ENCODE results near the gene CA12. TPM values are rescaled to one million over a fixed set of nuclear protein-coding genes. Genes with fewer than 3 reads are reported as not detected.

The CA12 gene
- total and polyA plus RNA-seq, 9 donors: 0.16 to 10.5 (median 3.5) TPM; not detected in 1

GRCh38 chr15:63380808-63381282 is 801 bp downstream of the CA12 start:
- Histone ChIP-seq H3K36me3 (no peaks in the 10 kb centered on the region), H3K27me3 (no peaks in the 10 kb centered on the region), H3K4me1 (ENCODE audit: insufficient read depth) (peaks cover 2% of the 10 kb centered on the region), H3K9me3 (no peaks in the 10 kb centered on the region), H3K27ac (no peak overlapping the region), H3K4me3 (peak overlapping the region; percentile 40)
- no peak for TF ChIP-seq EP300 (IDR thresholded peaks at IDR 0.05)
- no peak for TF ChIP-seq POLR2A (IDR thresholded peaks at IDR 0.05)
- no peak for TF ChIP-seq CTCF (IDR thresholded peaks at IDR 0.05)
- intact Hi-C loops (cut with DNase I): loop anchor here in 1 of 4 donors (10.0 kb wide), 1 partner anchor 86 kb away; no protein-coding TSS in a partner anchor
- DNase-seq: no peak
- 33 to 41% (median 39%) methylated on average over 14 of the region's 14 CpGs for WGBS, 3 donors

- no peak overlapping the region for H3K4me3 ChIP-seq
- H3K27me3 ChIP-seq: no peaks in the 10 kb centered on the region
- intact Hi-C loops (cut with DNase I): loop anchor here in 1 of 4 donors (10.0 kb wide), 1 partner anchor 85 kb away; no protein-coding TSS in a partner anchor
- H3K36me3 ChIP-seq: no peaks in the 10 kb centered on the region
- H3K27ac ChIP-seq: no peak overlapping the region
- no peak for DNase-seq
- no peak for TF ChIP-seq EP300 (IDR thresholded peaks at IDR 0.05)
- no peak for TF ChIP-seq CTCF (IDR thresholded peaks at IDR 0.05)
- TF ChIP-seq POLR2A (IDR thresholded peaks at IDR 0.05): no peak
- H3K4me1 ChIP-seq (ENCODE audit: insufficient read depth): peaks cover 2% of the 10 kb centered on the region
- 65 to 73% (median 65%) methylated on average over 5 of the region's 5 CpGs for WGBS, 3 donors
- H3K9me3 ChIP-seq: no peaks in the 10 kb centered on the region
Measured at GRCh38 chr15:63380151-63380807, 1.4 kb downstream of the CA12 start.

- no peak overlapping the region for H3K4me3 ChIP-seq
- WGBS, 3 donors: 90 to 94% (median 92%) methylated on average over 2 of the region's 2 CpGs
Measured at GRCh38 chr15:63379492-63380150, 2.0 kb downstream of the CA12 start.

GRCh38 chr15:63378946-63379345 is 2.7 kb downstream of the CA12 start:
- 85 to 95% (median 92%) methylated on average over 7 of the region's 7 CpGs for WGBS, 3 donors
- no peak for DNase-seq
- intact Hi-C loops (cut with DNase I): no loop called here
- Histone ChIP-seq H3K9me3 (no peaks in the 10 kb centered on the region), H3K4me1 (ENCODE audit: insufficient read depth) (peaks cover 2% of the 10 kb centered on the region), H3K27ac (no peak overlapping the region), H3K36me3 (no peaks in the 10 kb centered on the region), H3K27me3 (no peaks in the 10 kb centered on the region), H3K4me3 (no peak overlapping the region)
- TF ChIP-seq POLR2A (IDR thresholded peaks at IDR 0.05) (no peak), EP300 (IDR thresholded peaks at IDR 0.05) (no peak)

More at GRCh38 chr15:63379492-63380150, 2.0 kb downstream of the CA12 start:
- no peaks in the 10 kb centered on the region for H3K9me3 ChIP-seq
- no peak for DNase-seq
- peaks cover 2% of the 10 kb centered on the region for H3K4me1 ChIP-seq (ENCODE audit: insufficient read depth)
- TF ChIP-seq CTCF (IDR thresholded peaks at IDR 0.05): no peak
- no peak for TF ChIP-seq POLR2A (IDR thresholded peaks at IDR 0.05)
- no peak for TF ChIP-seq EP300 (IDR thresholded peaks at IDR 0.05)
- H3K27ac ChIP-seq: no peak overlapping the region
- H3K27me3 ChIP-seq: no peaks in the 10 kb centered on the region
- intact Hi-C loops (cut with DNase I): loop anchor here in 1 of 4 donors (10.0 kb wide), 1 partner anchor 85 kb away; no protein-coding TSS in a partner anchor
- H3K36me3 ChIP-seq: no peaks in the 10 kb centered on the region

All from ovary (tissue), 9 donors.